GM12878 (cell line): ENCODE data around the gene SRRM5. TPM values are rescaled to one million over a fixed set of nuclear protein-coding genes. Genes with fewer than 3 reads are reported as not detected.
A peak's percentile ranks its signal among the peaks of the same experiment; 100 is the strongest.

Source experiments
- ATAC-seq: fragments of 200-7000 bp; cut with Tn5 transposase; 3 replicates; pipeline ENCODE4 v1.9.1; 2020; ENCODE audit warnings: mild to moderate bottlenecking, moderate library complexity
- BruUV-seq: library from RNA; stranded (reverse); fragments of 400-500 nt; replicated peaks from 2 replicates; lab custom pipeline; 2021; lab: Mats Ljungman, UMichigan
- CTCF ChIA-PET: fragments of 300-600 bp; sonication (Branson Sonifier 250); formaldehyde crosslinking; extraction: SDS; loops from one replicate; lab custom pipeline; 2021; ENCODE audit warnings: inconsistent platforms; lab: Yijun Ruan, JAX
- POLR2A ChIA-PET: fragments of 350-600 bp; formaldehyde crosslinking; extraction: SDS; loops from one replicate; lab custom pipeline; 2021; ENCODE audit warnings: inconsistent platforms; lab: Charles Lee
- RAD21 ChIA-PET: fragments of 300-600 bp; sonication (Branson Sonifier 250); formaldehyde crosslinking; loops from one replicate; lab custom pipeline; 2023; ENCODE audit warnings: antibody characterized with exemption; ENCODE audit not compliant: unreplicated experiment; lab: Charles Lee
- SMC1A ChIA-PET: fragments of 300-600 bp; sonication (Branson Sonifier 250); formaldehyde crosslinking; loops from one replicate; lab custom pipeline; 2023; ENCODE audit not compliant: unreplicated experiment, uncharacterized antibody; lab: Charles Lee
- DNase-seq: peaks from one replicate; pipeline ENCODE4 v3.0.0-alpha.2; 2011; ENCODE audit warnings: low read depth, low spot score
- FAIRE-seq: peaks from 3 replicates; lab custom pipeline; 2011; peaks lifted over from hg19 to GRCh38; lab: Jason Lieb, UNC
- H2AFZ ChIP-seq: 2 replicates; pipeline ENCODE4 v1.6.0; 2011; ENCODE audit warnings: low read depth, low read length, control low read depth; ENCODE audit not compliant: control insufficient read depth
- H3K27ac ChIP-seq: 2 replicates; pipeline ENCODE4 v1.5.1; 2011; ENCODE audit warnings: control low read depth; ENCODE audit not compliant: control insufficient read depth, insufficient read depth
- H3K27me3 ChIP-seq, 2 experiments: replicated peaks in 1 of 2; 2 replicates each; pipeline versions ENCODE4 v1.6.0 to v1.6.1; 2011; ENCODE audit warnings: low read length in 1 of 2; ENCODE audit not compliant: control insufficient read depth in 2 of 2, insufficient read depth in 2 of 2
- H3K36me3 ChIP-seq, 2 experiments: 2 replicates each; pipeline ENCODE4 v1.5.1; 2011; ENCODE audit warnings: low read length in 1 of 2; ENCODE audit not compliant: control insufficient read depth in 2 of 2, insufficient read depth in 2 of 2
- H3K4me1 ChIP-seq: 2 replicates; pipeline ENCODE4 v1.6.1; 2011; ENCODE audit warnings: mild to moderate bottlenecking, low read length, moderate library complexity, mixed read lengths; ENCODE audit not compliant: control insufficient read depth, insufficient read depth
- H3K4me2 ChIP-seq: 2 replicates; pipeline ENCODE4 v1.6.0; 2011; ENCODE audit warnings: control low read depth; ENCODE audit not compliant: control insufficient read depth, insufficient read depth
- H3K4me3 ChIP-seq: fragments of 200-600 bp; sonication (generic); 2 replicates; pipeline ENCODE4 v1.5.1; 2016
- H3K79me2 ChIP-seq: 2 replicates; pipeline ENCODE4 v1.6.0; 2011; ENCODE audit warnings: low read length; ENCODE audit not compliant: control insufficient read depth, insufficient read depth
- H3K9ac ChIP-seq: 2 replicates; pipeline ENCODE4 v1.8.0; 2011; ENCODE audit warnings: low read length, control low read depth, mixed read lengths; ENCODE audit not compliant: control insufficient read depth, insufficient read depth
- H3K9me3 ChIP-seq: replicated peaks from 3 replicates; pipeline ENCODE4 v1.5.1; 2011; ENCODE audit warnings: mild to moderate bottlenecking, low read length; ENCODE audit not compliant: control insufficient read depth, insufficient read depth
- H4K20me1 ChIP-seq: 2 replicates; pipeline ENCODE4 v1.6.0; 2011; ENCODE audit not compliant: control insufficient read depth, insufficient read depth
- BMI1 ChIP-seq: fragments of 450-650 bp; IDR thresholded peaks from 2 replicates; pipeline ENCODE4 v1.6.1; 2016; ENCODE audit warnings: mild to moderate bottlenecking, moderate library complexity, borderline replicate concordance
- CHD1 ChIP-seq: IDR thresholded peaks from 2 replicates; pipeline ENCODE4 v1.6.1; 2012; ENCODE audit warnings: low read depth, low read length, improper control_type of control experiment
- EP300 ChIP-seq, 2 experiments: fragments of 150-350 bp in 1 of 2; IDR thresholded peaks; 2 replicates each; pipeline ENCODE4 v1.6.1; 2011 to 2012; ENCODE audit warnings: low read depth in 2 of 2, low read length in 2 of 2, borderline replicate concordance in 1 of 2, improper control_type of control experiment in 1 of 2, inconsistent platforms in 1 of 2; ENCODE audit not compliant: control insufficient read depth in 1 of 2
- EZH2 ChIP-seq: IDR thresholded peaks from 2 replicates; pipeline ENCODE4 v1.6.1; 2012; ENCODE audit warnings: low read depth, mild to moderate bottlenecking, control low read depth, inconsistent platforms, low read length, borderline replicate concordance; ENCODE audit not compliant: control insufficient read depth
- IKZF2 ChIP-seq, 2 experiments: fragments of 450-650 bp; IDR thresholded peaks; 2 replicates each; pipeline ENCODE4 v1.6.1; 2017; ENCODE audit warnings: mild to moderate bottlenecking in 2 of 2, moderate library complexity in 2 of 2
- MYB ChIP-seq: fragments of 150-350 bp; IDR thresholded peaks from 2 replicates; pipeline ENCODE4 v1.6.1; 2014; ENCODE audit warnings: mild to moderate bottlenecking, low read depth, low read length, borderline replicate concordance
- NFYB ChIP-seq: IDR thresholded peaks from 2 replicates; pipeline ENCODE4 v1.6.1; 2011; ENCODE audit warnings: low read depth, mild to moderate bottlenecking, low read length, improper control_type of control experiment, moderate library complexity; ENCODE audit not compliant: insufficient read depth
- RAD51 ChIP-seq: fragments of 450-650 bp; IDR thresholded peaks from 2 replicates; pipeline ENCODE4 v1.6.1; 2016; ENCODE audit warnings: moderate library complexity, mild to moderate bottlenecking, inconsistent platforms
- SIX5 ChIP-seq: IDR thresholded peaks from 2 replicates; pipeline ENCODE4 v1.6.1; 2011; ENCODE audit warnings: mild to moderate bottlenecking, low read depth, low read length, moderate library complexity; ENCODE audit not compliant: severe bottlenecking
- TCF3 ChIP-seq: IDR thresholded peaks from 2 replicates; pipeline ENCODE4 v1.6.1; 2012; ENCODE audit warnings: low read depth, mild to moderate bottlenecking, low read length, borderline replicate concordance; ENCODE audit not compliant: insufficient read depth
- WGBS: methylation state at CpG from one replicate; pipeline ENCODE4 v1.1.6; 2016; ENCODE audit warnings: low lambda C conversion rate; ENCODE audit not compliant: insufficient replicate concordance, insufficient coverage; ENCODE audit errors: missing lambda C conversion rate; 5-methylcytosine and 5-hydroxymethylcytosine counted together
- in situ Hi-C: fragments of 300-500 bp; cut with MboI; formaldehyde crosslinking; loops from 9 replicates; pipeline ENCODE4 v1.14.3; 2018; ENCODE audit warnings: mixed read lengths
- intact Hi-C: fragments of 100-400 bp; cut with micrococcal nuclease; formaldehyde crosslinking; loops from one replicate; pipeline ENCODE4 v1.14.2; 2022; ENCODE audit not compliant: unreplicated experiment
- polyA plus RNA-seq, 11 experiments: library from polyadenylated mRNA; depleted of rRNA in 4 of 11; unstranded in 6 of 11; stranded (reverse) in 5 of 11; fragments of >200 nt; fragmentation: Nextera tagmentation in 4 of 11; fragmentation: Illumina TruSeq in 1 of 11; extraction: Ambion mirVana in 4 of 11; extraction: Trizol in 1 of 11; gene quantifications; 1 replicate in 1 of 11; 2 replicates in 10 of 11; pipeline versions ENCODE4 v1.2.1 to v1.2.3, GENCODE V29; 2011 to 2016; ENCODE audit warnings: inconsistent platforms in 2 of 11, missing spikeins in 2 of 11, low read depth in 1 of 11
- total RNA-seq, 4 experiments: library from RNA; depleted of rRNA in 3 of 4; stranded (reverse); fragments of >200 nt in 3 of 4; fragmentation: Illumina TruSeq in 1 of 4; extraction: Trizol in 1 of 4; gene quantifications; 2 replicates each; pipeline versions ENCODE4 v1.2.1 to v1.2.3, GENCODE V29; 2013 to 2021
- TF ChIP-seq, protein P1 (sequence below): IDR thresholded peaks from 2 replicates; pipeline ENCODE4 v1.6.1; 2012; ENCODE audit warnings: improper control_type of control experiment, low read depth, low read length; ENCODE audit not compliant: insufficient replicate concordance
- TF ChIP-seq, protein P2 (sequence below): IDR thresholded peaks from 2 replicates; pipeline ENCODE4 v1.6.1; 2011; ENCODE audit warnings: borderline replicate concordance, low read depth, mild to moderate bottlenecking, moderate library complexity, mixed read lengths, low read length; ENCODE audit not compliant: insufficient read depth; ENCODE audit errors: extremely low read length

Gene SRRM5
- total and polyA plus RNA-seq, 10 of the 15 experiments (the other 5 are each of a cell fraction or from before 2014, with no cell fraction given): 0.06 to 0.38 (median 0.24) TPM; not detected in 2

DNA sequence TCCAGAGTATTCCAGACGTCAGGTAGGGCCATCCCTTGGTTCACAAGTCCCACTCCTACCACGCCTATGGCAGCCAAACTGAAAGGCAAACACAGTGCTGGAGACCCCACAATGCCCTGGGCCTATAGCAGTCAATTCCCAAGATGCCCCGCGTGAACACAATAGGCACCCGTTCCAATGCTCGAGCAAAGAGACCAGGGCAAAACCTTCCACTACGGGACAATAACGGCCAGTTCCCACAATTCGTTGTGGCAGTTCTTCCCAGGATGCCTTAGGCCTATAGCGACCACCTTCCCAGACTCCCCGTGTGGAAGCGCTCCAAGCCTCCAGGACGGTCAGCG is 7.0 kb downstream of the SRRM5 start:
- Histone ChIP-seq H3K27me3 (no peaks in the 10 kb centered on the region), H3K9me3 (no peaks in the 10 kb centered on the region), H3K9ac (peak overlapping the region; percentile 85), H3K4me2 (peak overlapping the region; percentile 99), H3K4me1 (peaks cover 6% of the 10 kb centered on the region; the same call in 1 of the 2 replicates), H4K20me1 (no peaks in the 10 kb centered on the region), H3K27ac (peak overlapping the region; percentile 77), H3K36me3 (no peaks in the 10 kb centered on the region), H2AFZ (peak overlapping the region; percentile 77), H3K4me3 (peak overlapping the region; percentile 82), H3K79me2 (peaks cover 18% of the 10 kb centered on the region)
- peak; percentile 81 for ATAC-seq
- in situ Hi-C loops (no loop called here), intact Hi-C loops (loop anchor here (1.0 kb wide), 1 partner anchor 44 kb away; the partner anchor contains the start of genes PINLYP and XRCC1)
- DNase-seq: peak; percentile 30
- ChIA-PET SMC1A (interaction anchor here (1.0 to 1.6 kb wide), 2 partner anchors 23 to 316 kb away, joined by 3 to 4 read pairs; partner anchors contain the start of genes IRGQ, ZNF45 and ZNF576), POLR2A (interaction anchor here (0.7 kb wide), 2 partner anchors 19 to 34 kb away, joined by 3 to 11 read pairs; no protein-coding TSS in a partner anchor), RAD21 (no interaction called here), CTCF (interaction anchor here (0.7 to 0.9 kb wide), 2 partner anchors 24 to 190 kb away, joined by 3 to 4 read pairs; no protein-coding TSS in a partner anchor)
- BruUV-seq: TSS peak; percentile 86
- WGBS: under 1% methylated on average over 14 of the region's 14 CpGs
- no peak for FAIRE-seq
- TF ChIP-seq SIX5: no peak
- TF ChIP-seq EP300 (IDR thresholded peaks at IDR 0.05; ENCODE audit: borderline replicate concordance in 1 of 2, control insufficient read depth in 1 of 2, low read depth in 2 of 2, low read length in 2 of 2): no peak
- no peak for TF ChIP-seq CHD1
- TF ChIP-seq RAD51: no peak
- no peak for TF ChIP-seq MYB
- no peak for TF ChIP-seq TCF3
- TF ChIP-seq IKZF2 (IDR thresholded peaks at IDR 0.05): peak; percentile 50 to 63; a peak in 3 of 4 replicates
- no peak for TF ChIP-seq NFYB
- TF ChIP-seq, protein P1, sequence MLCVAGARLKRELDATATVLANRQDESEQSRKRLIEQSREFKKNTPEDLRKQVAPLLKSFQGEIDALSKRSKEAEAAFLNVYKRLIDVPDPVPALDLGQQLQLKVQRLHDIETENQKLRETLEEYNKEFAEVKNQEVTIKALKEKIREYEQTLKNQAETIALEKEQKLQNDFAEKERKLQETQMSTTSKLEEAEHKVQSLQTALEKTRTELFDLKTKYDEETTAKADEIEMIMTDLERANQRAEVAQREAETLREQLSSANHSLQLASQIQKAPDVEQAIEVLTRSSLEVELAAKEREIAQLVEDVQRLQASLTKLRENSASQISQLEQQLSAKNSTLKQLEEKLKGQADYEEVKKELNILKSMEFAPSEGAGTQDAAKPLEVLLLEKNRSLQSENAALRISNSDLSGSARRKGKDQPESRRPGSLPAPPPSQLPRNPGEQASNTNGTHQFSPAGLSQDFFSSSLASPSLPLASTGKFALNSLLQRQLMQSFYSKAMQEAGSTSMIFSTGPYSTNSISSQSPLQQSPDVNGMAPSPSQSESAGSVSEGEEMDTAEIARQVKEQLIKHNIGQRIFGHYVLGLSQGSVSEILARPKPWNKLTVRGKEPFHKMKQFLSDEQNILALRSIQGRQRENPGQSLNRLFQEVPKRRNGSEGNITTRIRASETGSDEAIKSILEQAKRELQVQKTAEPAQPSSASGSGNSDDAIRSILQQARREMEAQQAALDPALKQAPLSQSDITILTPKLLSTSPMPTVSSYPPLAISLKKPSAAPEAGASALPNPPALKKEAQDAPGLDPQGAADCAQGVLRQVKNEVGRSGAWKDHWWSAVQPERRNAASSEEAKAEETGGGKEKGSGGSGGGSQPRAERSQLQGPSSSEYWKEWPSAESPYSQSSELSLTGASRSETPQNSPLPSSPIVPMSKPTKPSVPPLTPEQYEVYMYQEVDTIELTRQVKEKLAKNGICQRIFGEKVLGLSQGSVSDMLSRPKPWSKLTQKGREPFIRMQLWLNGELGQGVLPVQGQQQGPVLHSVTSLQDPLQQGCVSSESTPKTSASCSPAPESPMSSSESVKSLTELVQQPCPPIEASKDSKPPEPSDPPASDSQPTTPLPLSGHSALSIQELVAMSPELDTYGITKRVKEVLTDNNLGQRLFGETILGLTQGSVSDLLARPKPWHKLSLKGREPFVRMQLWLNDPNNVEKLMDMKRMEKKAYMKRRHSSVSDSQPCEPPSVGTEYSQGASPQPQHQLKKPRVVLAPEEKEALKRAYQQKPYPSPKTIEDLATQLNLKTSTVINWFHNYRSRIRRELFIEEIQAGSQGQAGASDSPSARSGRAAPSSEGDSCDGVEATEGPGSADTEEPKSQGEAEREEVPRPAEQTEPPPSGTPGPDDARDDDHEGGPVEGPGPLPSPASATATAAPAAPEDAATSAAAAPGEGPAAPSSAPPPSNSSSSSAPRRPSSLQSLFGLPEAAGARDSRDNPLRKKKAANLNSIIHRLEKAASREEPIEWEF: no peak
- TF ChIP-seq, protein P2, sequence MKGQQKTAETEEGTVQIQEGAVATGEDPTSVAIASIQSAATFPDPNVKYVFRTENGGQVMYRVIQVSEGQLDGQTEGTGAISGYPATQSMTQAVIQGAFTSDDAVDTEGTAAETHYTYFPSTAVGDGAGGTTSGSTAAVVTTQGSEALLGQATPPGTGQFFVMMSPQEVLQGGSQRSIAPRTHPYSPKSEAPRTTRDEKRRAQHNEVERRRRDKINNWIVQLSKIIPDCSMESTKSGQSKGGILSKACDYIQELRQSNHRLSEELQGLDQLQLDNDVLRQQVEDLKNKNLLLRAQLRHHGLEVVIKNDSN: no peak
- TF ChIP-seq EZH2: no peak
- no peak for TF ChIP-seq BMI1
